HG03469 (cell line): Measurements from ENCODE around the gene KSR1.
"Not testable (repeated sequence)": the region's sequence is repeated elsewhere in the genome, so short reads cannot be mapped to it uniquely, and the experiment has no call there.

Source experiments
- ATAC-seq: cut with Tn5 transposase; IDR thresholded peaks from one replicate; pipeline ENCODE4 v1.9.1; 2021; ENCODE audit warnings: mild to moderate bottlenecking, moderate library complexity, moderate number of reproducible peaks; ENCODE audit not compliant: unreplicated experiment

Gene KSR1

GRCh38 chr17:27455914-27456680, at the start of gene KSR1:
Gene KSR1, plus strand, starts transcription at chr17:27456448. Its CDS starts 196 bp downstream, at chr17:27456644.
- ATAC-seq: peak; percentile 57

- ATAC-seq: no peak
Measured at GRCh38 chr17:27407916-27408864, 48.1 kb upstream of the KSR1 start.

- no peak for ATAC-seq
Measured at GRCh38 chr17:27408891-27409290, 47.4 kb upstream of the KSR1 start.

- ATAC-seq: not testable (repeated sequence)
Measured at GRCh38 chr17:27412158-27412557, 44.1 kb upstream of the KSR1 start.

GRCh38 chr17:27413315-27413714, 42.9 kb upstream of the KSR1 start:
- ATAC-seq: no peak

GRCh38 chr17:27413792-27414191, 42.5 kb upstream of the KSR1 start:
- no peak for ATAC-seq

- ATAC-seq: no peak
Measured at GRCh38 chr17:27414271-27414670, 42.0 kb upstream of the KSR1 start.

- ATAC-seq: no peak
Measured at GRCh38 chr17:27414694-27415093, 41.6 kb upstream of the KSR1 start.

- ATAC-seq: no peak
Measured at GRCh38 chr17:27415120-27415795, 41.0 kb upstream of the KSR1 start.

- no peak for ATAC-seq
Measured at GRCh38 chr17:27417596-27418365, 38.5 kb upstream of the KSR1 start.

- ATAC-seq: no peak
Measured at GRCh38 chr17:27418366-27418615, 38.0 kb upstream of the KSR1 start.

GRCh38 chr17:27419156-27419555, 37.1 kb upstream of the KSR1 start:
- no peak for ATAC-seq

- no peak for ATAC-seq
Measured at GRCh38 chr17:27420211-27420950, 35.9 kb upstream of the KSR1 start.

- no peak for ATAC-seq
Measured at GRCh38 chr17:27421111-27421510, 35.1 kb upstream of the KSR1 start.

GRCh38 chr17:27421626-27422025, 34.6 kb upstream of the KSR1 start:
- ATAC-seq: not testable (repeated sequence)

GRCh38 chr17:27422601-27423000, 33.6 kb upstream of the KSR1 start:
- ATAC-seq: no peak

- ATAC-seq: no peak
Measured at GRCh38 chr17:27423651-27424050, 32.6 kb upstream of the KSR1 start.

GRCh38 chr17:27424516-27424915, 31.7 kb upstream of the KSR1 start:
- no peak for ATAC-seq

GRCh38 chr17:27424941-27425340, 31.3 kb upstream of the KSR1 start:
- ATAC-seq: no peak

- not testable (repeated sequence) for ATAC-seq
Measured at GRCh38 chr17:27425571-27425970, 30.7 kb upstream of the KSR1 start.
